GDM1 (cell line): Measurements from ENCODE around the gene GRHL3.

ENCODE experiments used
- DNase-seq: peaks from one replicate; lab custom pipeline; 2025; lab: John Stamatoyannopoulos, UW

The GRHL3 gene

DNA sequence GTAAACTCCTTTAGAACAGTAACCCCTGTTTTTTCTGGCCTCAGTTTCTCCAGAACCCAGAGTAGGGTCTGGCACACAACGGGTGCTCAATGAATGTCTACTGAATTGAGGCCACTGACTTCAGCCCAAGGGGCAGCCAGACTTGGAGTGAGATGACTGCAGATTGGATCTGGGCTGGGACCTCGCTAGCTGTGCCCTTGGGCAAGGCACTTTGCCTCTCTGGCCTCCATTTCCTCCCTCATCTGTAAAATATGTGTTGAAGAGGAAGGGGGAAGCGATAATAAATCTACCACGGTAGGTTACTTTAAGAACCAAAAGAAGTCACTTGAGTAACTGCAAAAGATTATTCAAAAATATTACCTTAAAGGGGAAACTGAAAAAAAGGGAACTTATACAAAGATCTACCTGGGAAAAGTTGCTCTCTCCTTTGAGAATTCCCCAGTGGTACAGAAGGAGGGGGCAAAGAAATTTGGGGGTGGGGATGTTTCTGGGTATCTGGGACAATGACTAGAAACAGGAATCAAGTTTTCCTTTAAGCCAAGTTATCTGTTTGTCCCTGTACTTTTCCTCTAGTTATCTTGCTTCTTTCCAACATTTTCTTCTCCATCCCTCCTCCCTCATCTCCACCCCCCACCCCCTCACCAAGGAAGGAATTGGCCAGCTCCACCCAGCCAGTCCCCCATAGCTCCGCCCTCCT is 394 bp upstream of the GRHL3 start:
- DNase-seq: no peak

- no peak for DNase-seq
Measured at GRCh38 chr1:24319962-24320361, 805 bp downstream of the GRHL3 start.

DNA sequence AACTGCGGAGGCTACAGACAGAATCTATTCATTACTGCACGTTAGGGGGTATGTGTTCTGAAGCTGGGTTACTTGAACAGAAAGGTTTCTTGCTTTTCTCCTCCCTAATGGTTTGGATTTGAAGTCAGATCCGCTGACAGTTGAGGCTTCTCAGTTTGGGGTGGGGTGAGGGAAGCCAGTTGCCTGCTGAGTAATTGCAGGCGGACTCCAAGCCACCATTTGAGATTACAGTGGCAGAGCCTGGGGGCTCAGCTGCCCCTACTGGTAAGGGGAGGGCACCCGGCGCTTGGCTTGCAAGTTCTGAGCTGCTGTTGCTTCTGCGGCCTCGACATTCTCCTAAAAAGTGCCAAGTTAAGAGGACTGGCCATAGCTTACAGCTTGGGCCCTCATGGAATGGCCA is 2.0 kb downstream of the GRHL3 start:
- no peak for DNase-seq

DNA sequence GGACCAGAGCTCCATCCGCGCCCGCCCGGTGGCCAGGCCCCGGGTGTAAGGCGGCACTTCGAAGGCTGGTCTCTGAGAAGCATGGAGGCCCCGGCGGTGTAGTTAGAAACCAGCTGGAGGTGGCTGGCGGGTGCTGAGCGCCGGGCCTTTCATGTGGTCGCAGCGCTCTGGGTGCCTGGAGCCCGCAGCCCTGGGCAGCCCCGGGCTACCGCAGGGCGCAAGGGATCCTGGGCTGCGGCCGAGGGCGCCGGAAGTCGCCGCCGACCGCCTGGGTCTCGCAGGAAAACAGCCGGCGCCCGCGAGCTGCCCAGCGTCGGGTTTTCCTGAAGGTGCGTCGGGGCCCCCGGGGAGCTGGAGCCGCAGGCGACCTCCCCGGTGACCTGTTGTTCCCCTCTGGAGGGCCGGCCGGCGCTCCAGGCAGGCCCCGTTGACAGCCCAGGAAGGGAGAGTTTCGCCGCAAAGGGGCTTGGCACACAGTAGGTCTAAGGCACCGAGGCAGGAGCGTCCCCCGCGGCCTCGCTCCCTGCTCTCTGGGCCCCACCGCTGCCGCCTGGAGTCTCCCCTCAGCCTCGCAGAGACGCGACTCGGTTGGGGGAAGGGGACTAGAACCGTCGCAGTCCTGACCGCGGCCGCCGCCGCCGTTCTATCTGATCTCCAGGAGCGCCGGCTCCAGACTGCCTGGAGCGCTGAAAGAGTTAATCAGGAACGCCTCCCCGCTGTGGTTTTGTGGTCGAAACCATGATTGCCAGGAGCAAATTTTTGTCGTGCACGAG is 2.7 kb downstream of the GRHL3 start:
- DNase-seq: peak; percentile 52

GRCh38 chr1:24322470-24323177 is 3.5 kb downstream of the GRHL3 start:
- no peak for DNase-seq

- no peak for DNase-seq
Measured at GRCh38 chr1:24323281-24323680, 4.1 kb downstream of the GRHL3 start.

DNA sequence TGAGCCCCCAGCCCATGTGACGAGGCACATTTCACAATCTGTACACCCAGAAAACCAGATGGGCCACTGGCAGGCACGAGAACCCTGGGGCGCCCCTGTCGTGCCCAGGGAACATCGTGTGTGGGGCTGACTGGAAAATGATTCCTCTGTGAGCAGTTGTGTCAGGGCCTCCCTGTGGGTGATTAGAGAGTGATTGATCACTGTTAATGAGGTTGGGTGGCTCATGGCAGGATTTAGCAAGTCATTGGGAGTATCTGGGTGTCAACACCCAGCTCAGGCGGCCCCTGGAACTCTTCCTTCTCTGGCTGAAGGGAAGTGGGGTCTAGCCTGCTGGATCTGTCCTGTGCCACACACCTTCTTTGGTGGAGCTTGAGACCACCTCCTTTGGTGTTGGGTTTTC is 5.7 kb downstream of the GRHL3 start:
- DNase-seq: no peak

GRCh38 chr1:24325587-24326449 is 6.7 kb downstream of the GRHL3 start:
- no peak for DNase-seq

GRCh38 chr1:24327486-24327885 is 8.3 kb downstream of the GRHL3 start:
- no peak for DNase-seq

DNA sequence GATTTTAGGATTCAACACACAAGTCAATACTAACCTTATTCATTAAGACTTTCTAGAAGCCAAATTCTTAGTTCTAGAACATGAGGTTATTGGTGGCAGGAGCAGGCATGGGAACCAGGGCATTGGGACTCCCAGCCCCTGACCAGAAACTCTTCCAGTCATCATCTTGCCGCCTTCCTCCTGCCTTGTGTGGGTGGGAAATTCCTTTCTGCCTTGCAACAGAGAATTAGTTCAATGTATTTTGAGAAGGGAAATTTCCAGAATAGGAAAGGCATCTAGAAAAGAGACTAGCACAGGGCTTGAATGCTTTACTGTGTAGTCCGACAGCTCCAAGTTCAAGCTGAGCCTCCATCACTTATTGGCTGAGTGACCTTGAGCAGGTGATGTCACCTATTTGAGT is 8.7 kb downstream of the GRHL3 start:
- DNase-seq: no peak

- DNase-seq: no peak
Measured at GRCh38 chr1:24329331-24329730, 10.2 kb downstream of the GRHL3 start.

- no peak for DNase-seq
Measured at GRCh38 chr1:24329797-24330543, 10.8 kb downstream of the GRHL3 start.

DNA sequence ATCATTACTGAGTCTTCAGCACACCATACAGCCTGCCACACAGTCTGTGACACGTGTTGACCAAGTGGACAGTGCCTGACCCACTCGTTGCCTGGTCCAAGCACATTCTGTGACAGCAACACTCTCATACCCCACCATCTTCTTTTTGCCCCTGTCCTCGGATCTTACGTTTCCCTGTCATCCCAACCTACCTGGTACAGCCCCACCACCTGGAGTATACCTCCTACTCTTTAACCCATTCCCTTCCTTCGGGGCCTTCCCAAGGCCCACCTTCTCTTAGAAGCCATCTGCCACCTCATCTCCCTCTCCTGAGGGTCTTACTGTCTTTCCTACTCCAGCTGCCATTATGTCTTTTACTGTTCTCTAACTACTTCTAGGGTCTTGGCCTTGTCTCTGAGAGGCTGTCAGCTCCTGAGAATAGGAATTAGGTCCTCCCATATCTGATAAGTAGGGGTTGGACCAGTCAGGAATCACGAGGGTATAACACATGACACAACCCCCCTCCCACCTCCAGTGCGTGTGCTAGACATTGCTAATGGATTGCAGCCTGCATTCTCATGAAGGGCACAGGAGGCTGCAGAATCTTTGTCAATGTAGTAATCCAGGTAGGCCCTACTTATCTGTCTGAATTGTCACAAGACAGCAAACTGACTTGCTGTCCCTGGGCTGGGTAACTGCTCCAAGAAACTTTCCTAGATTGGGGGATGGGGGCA is 13.0 kb downstream of the GRHL3 start:
- no peak for DNase-seq

DNA sequence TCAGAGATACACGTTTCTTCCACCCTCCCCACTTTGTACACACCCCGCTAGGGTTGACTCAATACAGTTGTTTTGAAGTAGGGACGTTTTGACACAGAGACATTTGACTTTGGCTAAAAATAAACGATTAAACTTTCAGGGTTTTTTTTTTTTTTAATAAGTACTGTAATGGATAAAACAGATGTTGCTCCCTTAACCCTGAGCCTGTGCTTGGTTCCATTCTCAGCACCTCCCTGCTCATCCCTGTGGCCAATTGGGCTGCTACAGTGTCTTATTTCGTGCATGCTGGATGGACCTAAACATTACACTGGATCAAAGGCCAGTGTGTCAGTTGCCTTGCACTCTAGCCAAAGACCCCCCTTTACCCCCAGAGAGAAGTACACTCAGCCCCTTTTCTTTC is 16.9 kb downstream of the GRHL3 start:
- no peak for DNase-seq

GRCh38 chr1:24337455-24337854 is 18.3 kb downstream of the GRHL3 start:
- no peak for DNase-seq

DNA sequence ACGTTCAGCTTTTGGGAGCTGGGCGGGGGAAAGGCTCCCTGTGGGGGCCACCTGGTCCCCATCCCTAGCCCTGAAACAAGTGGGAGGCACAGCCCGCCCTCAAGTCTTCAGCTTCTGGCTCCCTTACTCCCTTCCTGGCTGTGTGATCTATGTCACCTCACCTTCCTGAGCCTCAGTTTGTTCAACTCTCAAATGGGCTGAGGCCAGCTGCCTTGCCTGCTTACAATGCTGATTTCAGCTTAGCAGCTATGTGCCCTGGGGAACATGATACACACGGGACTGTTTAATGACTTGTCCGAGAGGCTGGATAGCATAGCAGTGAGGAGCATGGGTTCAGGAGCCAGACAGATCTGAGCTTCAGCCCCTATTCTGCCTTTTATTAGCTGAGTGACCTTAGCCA is 19.3 kb downstream of the GRHL3 start:
- no peak for DNase-seq

GRCh38 chr1:24339996-24340395 is 20.8 kb downstream of the GRHL3 start:
- DNase-seq: no peak

GRCh38 chr1:24340770-24341169 is 21.6 kb downstream of the GRHL3 start:
- no peak for DNase-seq

DNA sequence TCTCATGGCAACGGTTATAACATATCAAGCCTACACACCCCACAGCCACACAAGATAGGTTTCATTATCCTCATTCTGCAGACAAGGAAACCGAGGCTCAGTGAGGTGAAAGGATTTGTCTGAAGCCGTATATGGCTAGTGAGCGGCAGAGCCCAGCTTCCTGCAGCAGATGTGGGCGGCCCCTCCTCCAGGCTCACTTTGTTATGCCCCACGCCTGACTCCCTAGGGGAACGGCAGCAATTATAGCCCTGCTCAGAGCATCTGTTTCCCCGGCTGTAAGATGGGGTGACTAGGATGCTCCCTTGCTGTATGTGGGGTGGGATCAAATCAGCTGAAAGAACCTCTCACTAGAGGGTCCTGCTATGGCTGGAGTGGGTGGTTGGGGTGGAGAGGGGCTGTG is 22.1 kb downstream of the GRHL3 start:
- no peak for DNase-seq

DNA sequence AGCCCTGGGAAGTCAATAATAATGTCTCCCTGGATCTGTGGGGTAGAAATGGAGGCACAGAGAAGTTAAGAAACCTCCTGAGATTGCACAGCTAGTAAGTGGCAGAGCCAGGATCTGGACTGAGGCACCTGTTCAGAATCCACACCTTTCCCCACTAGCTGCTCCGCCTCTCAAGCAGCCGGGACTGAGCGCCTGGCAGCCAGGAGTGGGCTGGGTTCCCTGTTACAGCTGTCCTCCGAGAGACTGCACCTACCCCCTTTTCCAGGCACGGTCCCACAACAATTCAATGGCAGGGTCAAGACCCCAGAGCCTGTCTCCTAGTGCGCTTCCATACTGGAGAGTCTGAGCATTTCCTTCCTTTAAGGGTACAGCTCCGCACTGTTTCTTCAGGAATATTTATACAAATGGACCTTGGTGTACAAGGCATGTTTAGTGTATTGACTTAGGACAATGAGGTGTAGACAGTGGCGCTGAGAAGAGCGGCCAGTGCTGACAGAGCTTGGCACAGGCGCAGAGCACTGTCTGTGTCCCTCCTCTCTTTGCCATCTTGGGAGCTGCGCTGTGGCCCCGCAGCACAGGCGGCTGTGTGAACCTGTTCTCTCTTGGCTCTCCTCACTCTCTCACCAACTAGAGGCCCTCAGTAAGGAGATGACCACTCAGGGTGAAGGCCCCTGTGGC is 24.4 kb downstream of the GRHL3 start:
- no peak for DNase-seq
